H1 (cell line): ENCODE results near the gene DNAJA3. TPM values are rescaled to one million over a fixed set of nuclear protein-coding genes. Genes with fewer than 3 reads are reported as not detected.

Experiments
- CEBPB ChIP-seq: IDR thresholded peaks from 2 replicates; pipeline ENCODE4 v1.6.1; 2012; ENCODE audit warnings: low read depth, low read length
- RNF2 ChIP-seq: fragments of 200-900, 300-1000 bp; sonication (generic); IDR thresholded peaks from 2 replicates; pipeline ENCODE4 v1.7.1; 2016; ENCODE audit warnings: borderline replicate concordance, low read depth, mild to moderate bottlenecking, antibody characterized with exemption, low read length; ENCODE audit not compliant: poor library complexity, severe bottlenecking; ENCODE audit errors: missing control alignments
- RXRA ChIP-seq: IDR thresholded peaks from 2 replicates; pipeline ENCODE4 v1.6.1; 2011; ENCODE audit warnings: low read depth, mild to moderate bottlenecking, low read length, moderate library complexity; ENCODE audit not compliant: insufficient read depth
- SAP30 ChIP-seq: fragments of 300-600 bp; sonication (generic); IDR thresholded peaks from 2 replicates; pipeline ENCODE4 v1.7.1; 2012; ENCODE audit warnings: low read length, moderate library complexity, mild to moderate bottlenecking, inconsistent platforms; ENCODE audit not compliant: insufficient read depth, insufficient replicate concordance
- TAF7 ChIP-seq: optimal IDR thresholded peaks from 2 replicates; pipeline ENCODE3; 2011; ENCODE audit warnings: low read depth, mild to moderate bottlenecking, inconsistent platforms, low read length, moderate library complexity, borderline replicate concordance
- TCF12 ChIP-seq: IDR thresholded peaks from 2 replicates; pipeline ENCODE4 v1.6.1; 2011; ENCODE audit warnings: low read depth, mild to moderate bottlenecking, low read length
- polyA plus RNA-seq, 7 experiments: library from polyadenylated mRNA; depleted of rRNA in 3 of 7; stranded (reverse) in 5 of 7; unstranded in 2 of 7; fragments of >200 nt in 5 of 7; fragments of 200-250 nt in 2 of 7; gene quantifications; 1 replicate in 5 of 7; 2 replicates in 1 of 7; 4 replicates in 1 of 7; pipeline versions ENCODE4 v1.2.1 to v1.2.3, GENCODE V29; 2011 to 2013; ENCODE audit warnings: missing spikeins in 2 of 7, mixed read lengths in 2 of 7
- total RNA-seq: library from RNA; stranded (reverse); fragmentation: NEBNext Ultra II Directional; extraction: Animal tissue kit (Norgen Biotek cat#: 25700); gene quantifications from 2 replicates; pipeline ENCODE4 v1.2.1, GENCODE V29; 2021

Gene DNAJA3
- total and polyA plus RNA-seq, 2 of the 8 experiments (the other 6 are each of a cell fraction or from before 2014, with no cell fraction given): 37.3 to 59.1 TPM

DNA sequence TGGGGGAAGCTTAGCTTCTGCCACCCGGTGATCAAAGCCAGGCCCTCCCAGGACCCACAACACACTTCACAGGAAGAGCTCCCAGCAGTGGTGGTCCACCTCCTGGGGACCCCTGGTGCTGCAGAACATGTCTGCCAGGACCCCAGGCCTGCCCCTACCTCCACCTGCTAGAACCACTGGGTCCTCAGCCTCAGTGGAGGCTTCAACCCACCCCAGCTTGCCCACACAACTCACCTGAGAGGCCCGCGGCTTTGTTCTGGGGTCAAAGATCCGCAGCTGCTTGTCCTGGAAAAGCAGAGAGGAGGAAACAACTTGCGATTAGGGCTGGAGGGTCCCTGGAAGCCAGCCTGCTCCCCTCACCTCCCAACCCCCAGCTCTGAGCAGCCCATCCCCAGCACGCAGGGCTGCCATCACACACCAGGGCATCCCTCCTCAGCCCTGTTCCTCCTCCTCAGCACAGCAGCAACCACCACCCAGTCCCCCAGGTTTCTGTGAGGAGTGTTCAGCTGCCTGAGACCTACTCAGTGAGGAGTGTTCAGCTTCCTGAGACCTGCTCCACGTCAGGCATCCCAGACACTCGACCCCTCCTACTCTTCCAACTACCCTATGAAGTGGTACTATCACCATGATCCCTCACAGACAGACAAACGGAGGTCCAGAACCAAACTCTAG is 30.5 kb upstream of the DNAJA3 start (continued):
- TF ChIP-seq RNF2: no peak
- no peak for TF ChIP-seq SAP30
- TF ChIP-seq CEBPB: no peak
- no peak for TF ChIP-seq TCF12
- TF ChIP-seq TAF7: no peak
- no peak for TF ChIP-seq RXRA
- TF ChIP-seq, all 59 proteins: peak for 0
